ENCODE measurements around the gene ZNF844. TPM values are rescaled to one million over a fixed set of nuclear protein-coding genes. Genes with fewer than 3 reads are reported as not detected.

ZNF844 gene
- 1.6 and 4.2 TPM in 2 replicates for total RNA-seq

GRCh38 chr19:12064590-12065538, at the start of gene ZNF844:
Gene ZNF844 (plus strand): TSS chr19:12064731. CDS start chr19:12064874, 143 bp downstream.

DNA sequence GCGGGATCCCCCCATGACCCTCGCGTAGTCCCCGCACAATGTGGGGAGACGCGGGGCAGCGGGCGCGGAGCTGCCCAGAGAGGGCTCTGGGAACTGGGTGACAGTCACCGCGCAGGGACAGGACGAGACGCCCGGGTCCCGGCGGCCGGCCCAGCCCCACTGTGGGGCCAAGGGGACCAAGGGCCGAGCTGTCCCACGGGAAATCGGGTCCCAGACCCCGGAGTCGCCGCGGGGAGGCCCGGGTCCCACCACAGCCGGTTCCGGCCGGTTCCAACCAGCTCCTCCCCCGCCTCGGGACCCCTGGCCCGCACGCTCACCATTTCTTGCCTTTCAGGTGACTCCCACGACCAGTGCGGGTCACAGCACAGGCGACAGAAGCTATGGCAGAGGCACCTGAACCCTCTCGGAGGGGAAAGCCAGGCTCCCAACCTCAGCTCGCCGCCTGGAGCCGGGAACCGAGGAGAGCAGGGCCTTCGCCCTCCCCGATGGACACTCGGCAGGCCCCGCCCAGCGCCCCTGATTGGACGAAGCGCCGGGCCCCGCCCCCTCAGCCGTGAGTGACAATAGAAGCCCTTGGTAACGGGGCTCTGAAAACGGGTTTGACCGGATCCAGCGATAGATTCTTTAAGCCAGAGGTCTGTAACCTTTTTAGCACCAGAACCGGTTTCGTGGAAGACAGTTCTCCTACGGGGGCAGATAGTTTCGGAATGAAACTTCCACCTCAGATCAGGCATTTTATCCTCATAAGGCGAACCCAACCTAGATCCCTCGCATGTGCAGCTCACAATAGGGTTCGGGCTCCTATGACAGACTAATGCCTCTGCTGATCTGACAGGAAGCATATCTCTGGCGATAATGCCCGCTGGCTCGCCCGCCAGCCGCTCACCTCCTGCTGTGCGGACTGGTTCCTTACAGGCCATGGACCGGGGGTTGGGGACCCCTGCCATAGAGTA, 29.0 kb upstream of the ZNF844 start, which contains the start of gene ZNF433:
Gene ZNF433, minus strand, starts transcription at position 460 of the 953 bp plus-strand sequence. Its CDS starts 140 bp downstream, at position 320.

DNA sequence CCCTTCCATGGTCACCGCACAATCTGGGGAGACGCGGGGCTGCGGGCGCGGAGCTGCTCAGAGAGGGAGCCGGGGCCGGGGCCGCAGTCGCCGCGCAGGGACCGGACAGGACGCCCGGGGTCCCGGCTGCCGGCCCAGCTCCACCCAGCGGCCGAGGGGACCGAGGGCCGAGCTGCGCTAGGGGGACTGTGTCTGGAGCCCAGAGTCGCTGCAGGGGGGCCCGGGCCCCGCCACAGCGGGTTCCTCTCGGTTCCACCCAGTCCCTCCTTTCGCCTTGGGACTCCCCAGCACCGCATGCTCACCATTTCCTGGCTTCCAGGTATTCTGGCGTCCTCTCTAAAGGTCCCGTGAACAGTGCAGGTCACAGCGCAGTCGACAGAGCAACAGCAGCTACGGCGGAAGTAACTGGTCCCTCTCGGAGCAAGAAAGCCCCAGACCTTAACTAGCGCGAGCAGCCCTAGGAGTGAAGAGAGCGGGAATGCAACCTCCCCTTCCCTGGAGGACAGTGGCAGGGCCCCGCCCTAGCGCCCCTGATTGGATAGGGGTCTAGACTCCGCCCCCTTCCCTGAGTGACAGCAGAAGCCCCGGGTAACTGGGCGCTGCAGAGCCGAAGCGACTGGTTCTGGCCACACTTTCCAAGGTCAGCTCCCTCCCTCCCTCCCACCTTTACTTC, 11.9 kb upstream of the ZNF844 start, which contains the start of gene ZNF878:
Gene ZNF878, minus strand, starts transcription at position 465 of the 673 bp plus-strand sequence. Its CDS starts 160 bp downstream, at position 305.

Small RNAs within 50 kb of the gene (small RNA-seq; reads per million reads assigned to genes)
- gene RF00019 = not detected
- gene RNA5SP465 = not detected
- gene RNA5SP466 = not detected
- not detected for gene RNA5SP467

Other genes starting within 250 kb of the ZNF844 start
- 0.33 and 3.4 TPM in 2 replicates for gene ZNF439, start 216.0 kb upstream of the ZNF844 start, total RNA-seq
- 3.3 and 12.8 TPM in 2 replicates for gene ZNF69, start 176.9 kb upstream of the ZNF844 start, total RNA-seq
- 5.2 and 8.0 TPM in 2 replicates for gene ZNF700, start 139.6 kb upstream of the ZNF844 start, total RNA-seq
- 0.33 and 2.4 TPM in 2 replicates for gene ZNF763, start 99.7 kb upstream of the ZNF844 start, total RNA-seq
- 0.98 and 1.8 TPM in 2 replicates for gene ZNF433, start 29.1 kb upstream of the ZNF844 start, total RNA-seq
- gene ZNF878, start 11.8 kb upstream of the ZNF844 start, total RNA-seq = 0.67 TPM in 1 of 2 replicates, not detected in the other
- 1.6 and 3.0 TPM in 2 replicates for gene ZNF20, start 75.6 kb downstream of the ZNF844 start, total RNA-seq
- gene ZNF625, start 92.0 kb downstream of the ZNF844 start, total RNA-seq = 13.5 and 15.0 TPM in 2 replicates
- 4.9 and 7.2 TPM in 2 replicates for gene ZNF136, start 98.4 kb downstream of the ZNF844 start, total RNA-seq
- gene ZNF44, start 230.2 kb downstream of the ZNF844 start, total RNA-seq = 5.0 and 6.5 TPM in 2 replicates